Measurements from ENCODE around the gene FGF22.

GRCh38 chr19:596263-596655 is 43.4 kb upstream of the FGF22 start:
- TF ChIP-seq POLR2AphosphoS5 (IDR thresholded peaks at IDR 0.05; ENCODE audit: low read depth, low read length) (no peak), SIN3A (IDR thresholded peaks at IDR 0.05; ENCODE audit: borderline replicate concordance, insufficient read depth, low read length) (no peak), TAF1 (IDR thresholded peaks at IDR 0.05; ENCODE audit: borderline replicate concordance, insufficient read depth, low read length) (no peak), FOXP2 (optimal IDR thresholded peaks at IDR 0.05; ENCODE audit: borderline replicate concordance, extremely low read depth, extremely low read length, insufficient read depth) (no peak)
- TF ChIP-seq, protein P1, sequence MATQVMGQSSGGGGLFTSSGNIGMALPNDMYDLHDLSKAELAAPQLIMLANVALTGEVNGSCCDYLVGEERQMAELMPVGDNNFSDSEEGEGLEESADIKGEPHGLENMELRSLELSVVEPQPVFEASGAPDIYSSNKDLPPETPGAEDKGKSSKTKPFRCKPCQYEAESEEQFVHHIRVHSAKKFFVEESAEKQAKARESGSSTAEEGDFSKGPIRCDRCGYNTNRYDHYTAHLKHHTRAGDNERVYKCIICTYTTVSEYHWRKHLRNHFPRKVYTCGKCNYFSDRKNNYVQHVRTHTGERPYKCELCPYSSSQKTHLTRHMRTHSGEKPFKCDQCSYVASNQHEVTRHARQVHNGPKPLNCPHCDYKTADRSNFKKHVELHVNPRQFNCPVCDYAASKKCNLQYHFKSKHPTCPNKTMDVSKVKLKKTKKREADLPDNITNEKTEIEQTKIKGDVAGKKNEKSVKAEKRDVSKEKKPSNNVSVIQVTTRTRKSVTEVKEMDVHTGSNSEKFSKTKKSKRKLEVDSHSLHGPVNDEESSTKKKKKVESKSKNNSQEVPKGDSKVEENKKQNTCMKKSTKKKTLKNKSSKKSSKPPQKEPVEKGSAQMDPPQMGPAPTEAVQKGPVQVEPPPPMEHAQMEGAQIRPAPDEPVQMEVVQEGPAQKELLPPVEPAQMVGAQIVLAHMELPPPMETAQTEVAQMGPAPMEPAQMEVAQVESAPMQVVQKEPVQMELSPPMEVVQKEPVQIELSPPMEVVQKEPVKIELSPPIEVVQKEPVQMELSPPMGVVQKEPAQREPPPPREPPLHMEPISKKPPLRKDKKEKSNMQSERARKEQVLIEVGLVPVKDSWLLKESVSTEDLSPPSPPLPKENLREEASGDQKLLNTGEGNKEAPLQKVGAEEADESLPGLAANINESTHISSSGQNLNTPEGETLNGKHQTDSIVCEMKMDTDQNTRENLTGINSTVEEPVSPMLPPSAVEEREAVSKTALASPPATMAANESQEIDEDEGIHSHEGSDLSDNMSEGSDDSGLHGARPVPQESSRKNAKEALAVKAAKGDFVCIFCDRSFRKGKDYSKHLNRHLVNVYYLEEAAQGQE (IDR thresholded peaks at IDR 0.05; ENCODE audit: insufficient read depth in 1 of 2, low read depth in 2 of 2, low read length in 2 of 2): no peak
